GM18508 (cell line): Measurements from ENCODE around the gene HNRNPU.
"Not testable (repeated sequence)": the region's sequence is repeated elsewhere in the genome, so short reads cannot be mapped to it uniquely, and the experiment has no call there.

Experiments used
- ATAC-seq: cut with Tn5 transposase; IDR thresholded peaks from one replicate; pipeline ENCODE4 v1.9.1; 2021; ENCODE audit warnings: moderate number of reproducible peaks; ENCODE audit not compliant: insufficient read depth, unreplicated experiment

HNRNPU gene

GRCh38 chr1:244843148-244843978 lies 21.0 kb downstream of the HNRNPU start:
- ATAC-seq: no peak

- ATAC-seq: no peak
These were observed 22.9 kb downstream of the HNRNPU start for GRCh38 chr1:244841273-244841927.

GRCh38 chr1:244840219-244840794 lies 24.0 kb downstream of the HNRNPU start:
- no peak for ATAC-seq

- no peak for ATAC-seq
These were observed 24.7 kb downstream of the HNRNPU start for GRCh38 chr1:244839656-244840055.

- no peak for ATAC-seq
These were observed 26.6 kb downstream of the HNRNPU start for GRCh38 chr1:244837597-244838258.

- no peak for ATAC-seq
These were observed 27.8 kb downstream of the HNRNPU start for GRCh38 chr1:244836584-244836983.

- no peak for ATAC-seq
These were observed 28.2 kb downstream of the HNRNPU start for GRCh38 chr1:244836135-244836521.

- ATAC-seq: peak; percentile 27
These were observed 28.8 kb downstream of the HNRNPU start, which contains the start of gene COX20 for GRCh38 chr1:244835276-244836134. TSS of gene COX20 (plus strand) at chr1:244835658. CDS start at chr1:244835715, 57 bp downstream.

- peak; percentile 37 for ATAC-seq
These were observed 29.6 kb downstream of the HNRNPU start for GRCh38 chr1:244834543-244835275.

GRCh38 chr1:244833734-244834542 lies 30.4 kb downstream of the HNRNPU start:
- peak; percentile 9 for ATAC-seq

GRCh38 chr1:244833260-244833659 lies 31.1 kb downstream of the HNRNPU start:
- not testable (repeated sequence) for ATAC-seq

- ATAC-seq: no peak
These were observed 33.7 kb downstream of the HNRNPU start for GRCh38 chr1:244830639-244831038.

GRCh38 chr1:244826712-244827111 lies 37.6 kb downstream of the HNRNPU start:
- ATAC-seq: no peak

GRCh38 chr1:244822878-244823277 lies 41.5 kb downstream of the HNRNPU start:
- no peak for ATAC-seq

- ATAC-seq: no peak
These were observed 43.2 kb downstream of the HNRNPU start for GRCh38 chr1:244821134-244821533.

GRCh38 chr1:244820131-244820530 lies 44.2 kb downstream of the HNRNPU start:
- ATAC-seq: no peak

- no peak for ATAC-seq
These were observed 46.9 kb downstream of the HNRNPU start for GRCh38 chr1:244817415-244817894.

- no peak for ATAC-seq
These were observed 48.7 kb downstream of the HNRNPU start for GRCh38 chr1:244815600-244816099.
